ENCODE measurements around the gene KPTN.
"Not testable (repeated sequence)": the region's sequence is repeated elsewhere in the genome, so short reads cannot be mapped to it uniquely, and the experiment has no call there.

Gene KPTN

GRCh38 chr19:47491358-47492136 is 7.5 kb upstream of the KPTN start:
- no peak for DNase-seq (ENCODE audit: low spot score)

- DNase-seq (ENCODE audit: low spot score): no peak
Measured at GRCh38 chr19:47490847-47491246, 6.8 kb upstream of the KPTN start.

- DNase-seq (ENCODE audit: low spot score): no peak
Measured at GRCh38 chr19:47490031-47490430, 6.0 kb upstream of the KPTN start.

- DNase-seq (ENCODE audit: low spot score): no peak
Measured at GRCh38 chr19:47489072-47489914, 5.3 kb upstream of the KPTN start.

DNA sequence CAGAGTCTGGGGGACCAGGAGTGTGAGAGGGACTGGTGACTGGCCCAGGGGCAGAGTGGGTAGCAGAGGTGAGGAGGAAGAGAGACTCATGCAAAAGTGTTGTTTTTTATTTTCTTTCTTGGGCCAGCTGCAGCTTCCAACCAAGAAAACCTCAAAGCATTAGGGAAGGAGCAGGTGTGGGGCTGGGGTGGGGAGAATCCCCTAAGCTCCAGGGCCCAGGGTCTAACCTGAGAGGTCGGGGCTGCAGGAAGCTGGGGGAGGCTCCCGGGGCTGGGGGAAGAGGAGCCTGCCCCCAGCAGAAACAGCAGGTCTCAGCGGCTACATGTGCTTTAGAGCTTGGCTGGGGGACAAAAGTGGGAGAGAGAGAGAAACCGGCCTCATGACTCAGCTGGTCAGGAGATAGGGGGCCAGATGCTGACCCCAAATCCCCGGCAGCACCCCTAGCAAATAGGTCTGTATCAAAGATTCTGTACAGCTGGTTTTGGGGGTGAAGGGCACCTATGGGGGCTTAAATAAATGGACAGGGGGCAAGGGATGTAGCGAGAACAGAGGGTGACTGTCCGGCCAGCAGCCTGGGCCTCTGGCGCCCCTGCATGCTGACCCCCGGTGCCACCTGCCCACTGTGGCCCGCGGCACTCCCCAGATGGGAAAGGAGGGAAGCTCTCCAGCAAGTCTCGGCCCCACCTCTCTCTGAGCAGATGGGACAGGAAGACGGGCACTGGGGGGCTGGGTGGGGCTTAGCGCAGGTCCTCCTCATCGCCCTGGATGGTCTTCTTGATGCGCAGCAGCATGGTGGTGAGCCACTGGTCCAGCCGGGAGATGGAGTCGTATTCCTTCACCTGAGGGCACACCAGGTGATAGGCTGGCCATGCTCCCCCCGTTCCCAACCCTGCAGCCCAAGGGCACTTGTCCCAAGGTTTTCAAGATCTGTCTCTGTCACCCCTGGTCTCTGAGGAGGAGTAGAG is 3.8 kb upstream of the KPTN start:
- DNase-seq (ENCODE audit: low spot score): no peak

GRCh38 chr19:47486900-47487299 is 2.9 kb upstream of the KPTN start:
- no peak for DNase-seq (ENCODE audit: low spot score)

- DNase-seq (ENCODE audit: low spot score): not testable (repeated sequence)
Measured at GRCh38 chr19:47486220-47486619, 2.2 kb upstream of the KPTN start.

- no peak for DNase-seq (ENCODE audit: low spot score)
Measured at GRCh38 chr19:47485210-47485609, 1.2 kb upstream of the KPTN start.

DNA sequence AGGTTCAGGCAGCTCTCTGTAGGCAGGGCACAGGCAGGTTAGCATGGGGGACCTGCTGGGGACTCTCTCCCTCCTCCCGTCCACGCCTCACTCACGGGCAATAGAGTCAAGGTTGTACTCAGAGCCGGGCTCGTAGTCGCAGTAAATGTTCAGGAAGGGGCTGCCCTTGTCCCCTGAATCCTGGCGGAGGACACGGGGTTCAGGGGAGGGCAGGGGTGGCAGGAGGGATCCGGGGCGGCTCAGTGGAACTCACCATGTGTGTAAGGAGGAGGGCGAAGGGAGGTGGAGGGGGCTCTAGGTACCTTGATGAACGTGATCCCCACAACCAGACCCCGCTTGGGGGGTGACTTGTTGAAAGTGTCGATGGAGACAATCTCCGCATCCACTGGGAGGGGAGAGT is 819 bp downstream of the KPTN start:
- DNase-seq (ENCODE audit: low spot score): no peak

- no peak for DNase-seq (ENCODE audit: low spot score)
Measured at GRCh38 chr19:47481460-47482052, 2.5 kb downstream of the KPTN start.

DNA sequence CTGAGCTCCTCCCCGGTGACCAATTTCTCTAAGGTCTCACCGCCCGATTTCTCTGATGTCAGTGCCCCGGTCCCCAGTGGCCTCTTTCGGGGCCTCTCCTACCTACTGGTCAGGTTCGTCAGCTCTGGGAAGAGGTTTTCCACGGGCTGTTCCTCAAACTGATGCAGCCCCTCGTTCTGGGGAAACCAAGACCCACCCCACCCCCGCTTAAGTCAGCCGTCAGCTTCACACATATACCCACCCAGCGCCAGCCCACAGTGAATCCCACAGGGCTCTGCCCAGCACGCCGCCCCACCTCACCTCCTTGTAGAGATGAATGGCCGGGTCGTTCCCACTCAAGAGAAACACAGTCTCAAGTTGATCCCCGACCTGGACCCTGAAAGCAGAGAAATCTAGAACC is 3.4 kb downstream of the KPTN start:
- no peak for DNase-seq (ENCODE audit: low spot score)

DNA sequence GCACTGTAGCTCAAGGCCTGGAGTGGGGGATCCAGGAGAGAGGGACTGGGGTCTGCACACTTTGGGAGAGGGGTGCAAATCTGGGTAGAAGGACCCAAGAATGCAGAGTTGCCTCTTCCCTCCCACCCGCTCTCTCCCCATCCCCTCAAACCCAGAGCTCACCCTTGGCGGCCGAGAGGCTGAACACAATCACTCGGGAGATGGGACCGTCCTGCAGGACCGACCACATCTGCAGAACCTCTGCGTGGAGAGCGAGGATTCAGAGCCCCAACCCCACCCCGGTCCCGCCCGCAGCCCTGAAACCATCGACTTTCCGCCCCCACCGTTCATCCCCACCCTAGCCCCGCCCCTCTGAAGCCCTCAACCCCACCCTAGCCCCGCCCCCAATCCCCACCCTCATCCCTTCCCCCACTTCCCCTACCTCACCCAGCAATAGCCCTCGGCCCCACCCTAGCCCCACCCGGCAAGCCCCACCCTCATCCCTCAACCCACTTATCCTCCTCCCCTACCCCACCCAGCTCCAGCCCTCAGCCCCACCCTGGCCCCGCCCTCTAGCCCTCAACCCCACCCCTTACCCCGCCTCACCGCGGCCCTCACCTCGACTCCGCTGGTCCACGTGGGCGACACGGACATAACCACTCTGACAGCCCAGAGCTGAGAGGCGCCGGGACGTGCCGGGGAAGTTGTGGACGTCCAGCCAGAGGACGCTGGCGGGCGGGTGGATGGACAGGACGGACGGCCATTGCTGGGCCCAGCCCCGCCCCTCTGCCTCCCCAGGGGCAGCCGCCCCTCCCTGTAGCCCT is 4.1 kb downstream of the KPTN start:
- no peak for DNase-seq (ENCODE audit: low spot score)

DNA sequence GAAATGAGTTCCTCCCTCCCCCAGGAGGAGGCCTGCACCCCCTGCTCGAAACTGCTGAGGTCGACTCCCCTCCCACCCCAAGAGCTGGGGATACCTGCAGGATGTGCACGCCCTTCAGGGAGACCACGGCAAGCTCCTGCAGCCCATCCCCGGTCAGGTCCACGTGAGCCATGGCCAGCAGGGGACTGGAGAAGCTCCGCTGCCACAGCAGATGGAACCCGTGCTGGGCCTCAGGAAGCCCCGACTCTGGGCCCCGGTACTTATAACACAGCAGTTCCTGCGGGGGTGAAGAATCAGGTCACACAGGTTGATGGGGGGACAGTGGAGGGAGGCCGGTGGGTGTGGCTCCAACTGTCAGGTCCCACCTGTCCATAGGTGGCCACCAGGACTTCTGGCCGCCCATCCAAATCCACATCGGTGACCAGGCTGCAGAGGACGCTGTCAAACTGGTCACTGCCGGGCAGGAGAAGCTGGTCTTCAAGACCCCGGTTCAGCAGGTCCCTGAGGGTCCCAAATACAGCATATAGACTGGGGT is 7.5 kb downstream of the KPTN start:
- DNase-seq (ENCODE audit: low spot score): no peak

GRCh38 chr19:47475465-47475864 is 8.6 kb downstream of the KPTN start:
- no peak for DNase-seq (ENCODE audit: low spot score)

DNA sequence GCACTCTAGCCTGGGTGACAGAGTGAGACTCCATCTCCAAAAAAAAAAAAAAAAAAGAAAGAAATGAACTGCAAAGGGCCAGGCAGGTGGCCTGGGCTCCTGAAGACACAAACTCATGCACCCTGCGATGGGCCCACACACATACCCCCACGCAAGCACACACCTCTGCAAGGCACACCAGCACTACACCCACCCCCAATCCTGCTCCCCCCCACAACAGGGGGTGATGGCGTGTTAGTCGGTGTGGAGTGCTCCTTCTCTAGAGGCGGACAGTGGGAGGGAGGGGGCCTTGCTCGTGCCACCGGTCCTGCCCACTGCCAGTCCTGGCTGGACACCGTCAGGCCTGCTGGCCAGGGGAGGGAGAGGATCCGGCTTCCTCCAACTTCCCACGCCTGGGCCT is 10.7 kb downstream of the KPTN start:
- no peak for DNase-seq (ENCODE audit: low spot score)

DNA sequence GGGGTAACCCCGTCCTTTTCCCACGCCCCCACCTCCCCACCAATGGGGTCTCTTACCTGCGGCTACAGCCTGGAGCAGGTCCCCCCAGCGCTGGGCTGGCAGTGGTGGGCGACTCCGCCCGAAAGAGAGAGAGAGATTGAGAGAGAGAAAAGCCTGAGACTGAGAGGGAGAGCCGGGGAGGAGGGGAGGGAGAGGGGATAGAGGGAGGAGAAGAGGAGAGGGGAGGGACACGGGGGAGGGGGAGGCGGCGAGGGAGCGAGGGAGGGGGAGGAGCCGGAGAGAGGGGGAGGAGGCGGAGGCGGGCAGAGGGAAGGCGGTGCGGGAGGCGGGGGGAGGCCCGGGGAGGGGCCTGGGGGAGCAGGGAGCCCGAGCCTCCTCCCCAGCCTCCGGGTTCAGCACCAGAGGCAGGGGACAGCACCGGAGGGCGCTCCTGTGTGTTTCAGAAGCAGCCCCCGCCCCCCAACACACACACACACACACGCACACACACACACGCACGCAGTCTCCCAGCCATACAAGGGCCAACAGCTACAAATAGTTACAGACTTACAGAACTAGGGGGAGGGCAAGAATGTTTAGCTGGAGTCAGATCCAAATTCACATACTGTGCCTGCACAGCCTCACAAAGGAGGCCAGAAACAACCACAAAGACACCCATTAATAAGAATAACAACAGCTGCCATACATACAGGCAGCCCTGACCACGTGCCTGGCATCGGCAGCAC is 12.1 kb downstream of the KPTN start, which contains the start of gene SLC8A2:
SLC8A2 (minus strand) TSS at position 161 of the 725 bp plus-strand sequence. CDS start 5,490 bp downstream, outside the sequence.
- DNase-seq (ENCODE audit: low spot score): peak; percentile 21

- DNase-seq (ENCODE audit: low spot score): no peak
Measured at GRCh38 chr19:47471381-47471732, 12.7 kb downstream of the KPTN start.

GRCh38 chr19:47470447-47471195 is 13.4 kb downstream of the KPTN start:
- DNase-seq (ENCODE audit: low spot score): no peak

GRCh38 chr19:47469719-47470118 is 14.3 kb downstream of the KPTN start:
- DNase-seq (ENCODE audit: low spot score): no peak

Data from kidney capillary endothelial cell (primary cell).